Measurements from ENCODE around the gene PIP4P1. TPM values are rescaled to one million over a fixed set of nuclear protein-coding genes. Genes with fewer than 3 reads are reported as not detected.

PIP4P1 gene
- total and polyA plus RNA-seq, 2 of the 8 experiments (the other 6 are each of a cell fraction or from before 2014, with no cell fraction given) = 29.5 to 60.0 TPM

DNA sequence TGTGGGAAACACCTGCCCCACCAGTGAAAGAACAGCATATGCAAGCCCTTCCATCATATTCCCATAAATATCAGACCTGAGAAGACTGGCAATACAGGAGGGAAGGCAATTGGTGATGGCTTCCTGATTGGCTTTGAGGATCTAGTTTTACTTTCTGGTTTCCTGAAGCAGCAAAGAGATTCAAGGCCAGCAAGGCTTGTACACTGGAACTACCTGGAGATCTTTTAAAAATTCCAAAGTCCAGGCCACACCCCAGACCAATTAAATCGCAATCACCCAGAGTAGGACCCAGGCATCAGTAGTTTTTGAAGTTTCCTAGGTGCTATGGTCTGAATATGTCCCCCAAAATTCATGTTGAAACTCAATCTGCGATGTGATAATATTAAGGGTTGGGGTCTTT lies 45.0 kb downstream of the PIP4P1 start:
- no peak for TF ChIP-seq EZH2 (IDR thresholded peaks at IDR 0.05; ENCODE audit: low read depth, low read length, severe bottlenecking)
- ChIA-PET POLR2A (ENCODE audit: partially characterized antibody) (interaction anchor here (0.9 to 3.4 kb wide), 4 partner anchors 39 to 73 kb away, joined by 3 to 23 read pairs (median 6); partner anchors contain the start of genes APEX1, OSGEP, PARP2 and PNP), CTCF (ENCODE audit: partially characterized antibody) (interaction anchor here (0.7 to 3.7 kb wide), 29 partner anchors 8 to 579 kb away, joined by 3 to 35 read pairs (median 5); partner anchors contain the start of genes APEX1, KLHL33 and PNP)
- WGBS, 2 experiments (ENCODE audit: extremely low coverage in 1 of 2, insufficient coverage in 1 of 2, insufficient read length in 1 of 2, insufficient replicate concordance in 2 of 2, low coverage in 1 of 2, low lambda C conversion rate in 2 of 2, missing lambda C conversion rate in 1 of 2) = 82% methylated on average over 2 of the region's 2 CpGs; no CpG with 5 or more reads in 1 of the 2 experiments
- Histone ChIP-seq H3K79me2 (ENCODE audit: control insufficient read depth in 1 of 2, insufficient read depth in 2 of 2, low read length in 2 of 2) (no peaks in the 10 kb centered on the region; a peak in 1 of 4 replicates), H3K27me3 (replicated peaks in 1 of 4; ENCODE audit: control insufficient read depth in 3 of 4, extremely low read depth in 1 of 4, insufficient read depth in 3 of 4, low read length in 3 of 4) (no peaks in the 10 kb centered on the region), H3K56ac (replicated peaks; ENCODE audit: insufficient read length, low read depth, low read length) (no peak overlapping the region), H2AK5ac (ENCODE audit: low read depth, low read length) (no peak overlapping the region), H2BK120ac (replicated peaks; ENCODE audit: low read depth, low read length) (no peak overlapping the region), H3K4me3 (ENCODE audit: extremely low read depth in 1 of 4, insufficient read depth in 2 of 4, low read depth in 3 of 4, low read length in 4 of 4) (no peak overlapping the region), H3K27ac (ENCODE audit: low read depth, low read length) (no peak overlapping the region), H3K79me1 (ENCODE audit: low read depth, low read length) (0 out of 2 replicates have a peak, but pooled peaks cover under 1% of the 10 kb centered on the region), H3K4me1 (replicated peaks in 1 of 4; ENCODE audit: control insufficient read depth in 3 of 4, insufficient read depth in 4 of 4, low read length in 3 of 4) (peaks cover 0 to 6% (median 4%) of the 10 kb centered on the region in 4 experiments; a peak in 3 of 7 replicates), H2BK5ac (ENCODE audit: low read depth, low read length) (no peak overlapping the region), H3K9me3 (ENCODE audit: insufficient read depth in 2 of 2, low read depth in 1 of 2, low read length in 1 of 2) (no peaks in the 10 kb centered on the region), H4K91ac (replicated peaks; ENCODE audit: insufficient read length, low read length) (no peak overlapping the region), H4K8ac (ENCODE audit: extremely low read depth, insufficient read depth, low read length) (no peak overlapping the region), H3K4me2 (ENCODE audit: insufficient read depth in 1 of 2, low read depth in 2 of 2, low read length in 2 of 2) (no peak overlapping the region), H3K14ac (ENCODE audit: insufficient read length) (no peak overlapping the region), H2BK20ac (ENCODE audit: low read length) (0 out of 2 replicates have a peak overlapping the region, but pooled peaks have one; percentile 61), H3K9ac (replicated peaks in 1 of 4; ENCODE audit: extremely low read depth in 1 of 4, low read depth in 3 of 4, low read length in 3 of 4) (no peak overlapping the region), H3K23me2 (ENCODE audit: low read depth, low read length) (peaks cover 7% of the 10 kb centered on the region), H4K5ac (ENCODE audit: insufficient read length, low read depth, low read length) (no peak overlapping the region), H2AFZ (ENCODE audit: low read length) (no peak overlapping the region), H4K20me1 (replicated peaks in 1 of 2; ENCODE audit: control insufficient read depth in 1 of 2, insufficient read depth in 2 of 2, low read length in 2 of 2) (no peaks in the 10 kb centered on the region), H3K36me3 (ENCODE audit: control insufficient read depth in 2 of 4, insufficient read depth in 4 of 4, low read length in 3 of 4) (no peaks in the 10 kb centered on the region), H2BK15ac (ENCODE audit: low read length) (no peak overlapping the region), H3K4ac (replicated peaks; ENCODE audit: insufficient read length, low read depth, low read length) (no peak overlapping the region), H2BK12ac (ENCODE audit: low read depth, low read length) (no peak overlapping the region), H3K18ac (ENCODE audit: extremely low read depth, low read length) (no peak overlapping the region), H3K23ac (ENCODE audit: insufficient read length) (no peak overlapping the region)
- FAIRE-seq (no peak), DNase-seq (ENCODE audit: low read depth in 1 of 2, low spot score in 2 of 2) (no peak)
